DOHH2 (cell line): ENCODE data around the gene SLC17A9.
A peak's percentile ranks its signal among the peaks of the same experiment; 100 is the strongest.

Experiments
- H3F3A ChIP-seq: fragments of 200-600 bp; sonication (generic), shearing (Covaris generic); 2 replicates; pipeline ENCODE4 v1.6.0; 2016; ENCODE audit warnings: antibody characterized with exemption, mild to moderate bottlenecking; ENCODE audit not compliant: control insufficient read depth, insufficient read depth
- H3K27ac ChIP-seq: fragments of 200-600 bp; sonication (generic); 2 replicates; pipeline ENCODE4 v1.5.1; 2014; ENCODE audit warnings: low read depth, mild to moderate bottlenecking, low read length, moderate library complexity
- H3K27me3 ChIP-seq: fragments of 200-600 bp; sonication (generic); 2 replicates; pipeline ENCODE4 v1.6.1; 2014; ENCODE audit warnings: mild to moderate bottlenecking, low read length, mixed read lengths; ENCODE audit not compliant: control insufficient read depth
- H3K36me3 ChIP-seq: fragments of 200-600 bp; sonication (generic); 2 replicates; pipeline ENCODE4 v1.6.1; 2014; ENCODE audit warnings: mild to moderate bottlenecking, low read length, moderate library complexity, mixed read lengths; ENCODE audit not compliant: control insufficient read depth
- H3K4me1 ChIP-seq: fragments of 200-600 bp; sonication (generic); 2 replicates; pipeline ENCODE4 v1.6.1; 2014; ENCODE audit warnings: mild to moderate bottlenecking, low read length, mixed read lengths; ENCODE audit not compliant: control insufficient read depth
- H3K4me2 ChIP-seq: fragments of 200-600 bp; sonication (generic); 2 replicates; pipeline ENCODE4 v1.6.0; 2014; ENCODE audit warnings: mild to moderate bottlenecking, low read length, moderate library complexity
- H3K4me3 ChIP-seq: fragments of 200-600 bp; sonication (generic); 2 replicates; pipeline ENCODE4 v1.5.1; 2014; ENCODE audit warnings: mild to moderate bottlenecking, low read length, mixed read lengths
- H3K79me2 ChIP-seq: fragments of 200-600 bp; sonication (generic); 2 replicates; pipeline ENCODE4 v1.6.1; 2014; ENCODE audit warnings: mild to moderate bottlenecking, low read length, mixed read lengths; ENCODE audit not compliant: control insufficient read depth
- H3K9me2 ChIP-seq: fragments of 200-600 bp; sonication (generic); replicated peaks from 2 replicates; pipeline ENCODE4 v1.6.1; 2014; ENCODE audit warnings: mild to moderate bottlenecking, low read length, mixed read lengths; ENCODE audit not compliant: control insufficient read depth
- H3K9me3 ChIP-seq: fragments of 200-600 bp; sonication (generic); 2 replicates; pipeline ENCODE4 v1.6.1; 2014; ENCODE audit warnings: antibody characterized with exemption, low read length, mixed read lengths; ENCODE audit not compliant: control insufficient read depth, insufficient read depth
- H4K20me1 ChIP-seq: fragments of 200-600 bp; sonication (generic); 2 replicates; pipeline ENCODE4 v1.6.0; 2014; ENCODE audit warnings: low read depth, mild to moderate bottlenecking, antibody characterized with exemption, low read length, moderate library complexity; ENCODE audit not compliant: control insufficient read depth, insufficient read depth
- EZH2phosphoT487 ChIP-seq: fragments of 200-600 bp; sonication (generic); IDR thresholded peaks from 2 replicates; pipeline ENCODE4 v1.6.1; 2017; ENCODE audit warnings: borderline replicate concordance, mild to moderate bottlenecking, antibody characterized with exemption, low read length, moderate library complexity, mixed read lengths
- TF ChIP-seq, protein P1 (sequence below): fragments of 200-600 bp; sonication (generic); IDR thresholded peaks from one replicate; pipeline ENCODE4 v1.5.1; 2014; ENCODE audit warnings: antibody characterized with exemption, mild to moderate bottlenecking, low read depth, low read length; ENCODE audit not compliant: poor library complexity, severe bottlenecking

Gene SLC17A9

DNA sequence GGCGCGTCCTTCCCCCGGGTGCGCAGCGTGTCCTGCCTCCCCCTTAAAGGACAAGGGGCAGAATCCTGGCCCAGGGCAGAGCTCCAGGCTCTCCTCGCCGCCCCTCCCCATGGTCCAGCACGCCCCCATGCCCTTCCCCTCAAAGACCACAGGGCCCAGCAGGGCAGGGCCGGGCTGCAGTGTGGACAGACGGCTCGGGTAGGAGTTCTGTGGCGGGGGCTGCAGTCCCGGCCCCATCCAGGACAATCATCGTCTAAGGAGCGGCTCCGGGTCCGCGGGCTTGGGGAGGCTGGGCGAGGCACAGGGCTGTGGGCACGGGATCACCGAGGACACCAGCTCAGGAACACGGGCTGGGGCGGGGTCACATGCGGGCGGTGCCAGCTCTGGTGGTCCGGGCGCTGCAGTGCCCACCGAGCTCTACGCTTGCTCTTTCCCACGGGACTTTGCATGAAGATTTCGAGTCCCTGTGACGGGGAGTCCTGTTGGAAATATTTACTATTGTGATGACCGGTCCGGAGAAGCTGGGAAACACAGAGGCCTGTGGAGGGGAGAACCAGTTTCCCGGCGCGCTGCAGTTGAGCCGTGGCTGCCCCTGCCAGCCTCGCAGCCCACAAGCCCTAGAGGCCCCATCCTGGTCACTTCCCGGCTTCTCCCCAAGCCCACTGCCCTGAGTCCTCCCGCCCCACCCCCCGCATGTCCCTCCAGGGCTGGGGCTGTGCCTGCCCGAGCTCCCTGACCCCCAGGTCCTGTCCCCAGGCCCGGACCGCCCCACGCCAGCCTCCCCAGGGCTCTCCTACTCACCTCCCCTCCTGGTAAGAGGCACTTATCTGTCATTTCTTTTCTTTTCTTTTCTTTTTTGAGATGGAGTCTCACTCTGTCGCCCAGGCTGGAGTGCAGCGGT is 20.6 kb downstream of the SLC17A9 start:
- Histone ChIP-seq H3K27me3 (peaks cover 39% of the 10 kb centered on the region), H3K36me3 (no peaks in the 10 kb centered on the region), H3K9me3 (no peaks in the 10 kb centered on the region), H3K9me2 (no peaks in the 10 kb centered on the region), H3K4me3 (peak overlapping the region; percentile 38; the same call in 1 of the 2 replicates), H3F3A (0 out of 2 replicates have a peak, but pooled peaks cover 3% of the 10 kb centered on the region), H3K79me2 (no peaks in the 10 kb centered on the region), H4K20me1 (no peaks in the 10 kb centered on the region; the same call in 1 of the 2 replicates), H3K27ac (no peak overlapping the region), H3K4me2 (peak overlapping the region; percentile 61), H3K4me1 (peaks cover 36% of the 10 kb centered on the region)
- no peak for TF ChIP-seq EZH2phosphoT487
- TF ChIP-seq, protein P1, sequence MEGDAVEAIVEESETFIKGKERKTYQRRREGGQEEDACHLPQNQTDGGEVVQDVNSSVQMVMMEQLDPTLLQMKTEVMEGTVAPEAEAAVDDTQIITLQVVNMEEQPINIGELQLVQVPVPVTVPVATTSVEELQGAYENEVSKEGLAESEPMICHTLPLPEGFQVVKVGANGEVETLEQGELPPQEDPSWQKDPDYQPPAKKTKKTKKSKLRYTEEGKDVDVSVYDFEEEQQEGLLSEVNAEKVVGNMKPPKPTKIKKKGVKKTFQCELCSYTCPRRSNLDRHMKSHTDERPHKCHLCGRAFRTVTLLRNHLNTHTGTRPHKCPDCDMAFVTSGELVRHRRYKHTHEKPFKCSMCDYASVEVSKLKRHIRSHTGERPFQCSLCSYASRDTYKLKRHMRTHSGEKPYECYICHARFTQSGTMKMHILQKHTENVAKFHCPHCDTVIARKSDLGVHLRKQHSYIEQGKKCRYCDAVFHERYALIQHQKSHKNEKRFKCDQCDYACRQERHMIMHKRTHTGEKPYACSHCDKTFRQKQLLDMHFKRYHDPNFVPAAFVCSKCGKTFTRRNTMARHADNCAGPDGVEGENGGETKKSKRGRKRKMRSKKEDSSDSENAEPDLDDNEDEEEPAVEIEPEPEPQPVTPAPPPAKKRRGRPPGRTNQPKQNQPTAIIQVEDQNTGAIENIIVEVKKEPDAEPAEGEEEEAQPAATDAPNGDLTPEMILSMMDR: no peak

DNA sequence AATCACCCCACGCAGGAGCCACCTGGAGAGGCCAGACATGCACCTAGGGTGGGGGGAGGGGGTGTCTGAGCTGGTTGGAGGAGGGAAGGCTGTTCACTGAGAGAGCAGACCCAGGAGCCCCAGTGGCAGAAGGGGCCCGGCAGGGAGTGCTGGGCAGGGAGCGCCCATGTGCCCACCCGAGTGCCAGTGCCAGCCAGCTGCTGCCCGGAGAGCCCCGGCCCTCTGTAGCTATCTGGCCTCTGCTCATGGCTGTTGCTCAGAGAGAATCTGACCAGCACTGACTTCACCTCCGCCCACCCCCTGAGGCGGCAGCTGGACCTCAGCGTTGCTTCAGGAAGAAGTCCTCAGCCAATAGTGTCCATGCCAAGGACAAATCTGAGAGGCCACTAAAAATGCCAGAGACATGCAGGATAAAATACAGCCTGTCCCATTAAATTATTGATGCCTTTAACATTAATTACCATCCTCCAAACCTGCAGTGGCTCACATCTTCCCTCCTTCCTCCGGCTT is 22.8 kb downstream of the SLC17A9 start:
- Histone ChIP-seq H3K27me3 (peaks cover 56% of the 10 kb centered on the region), H3K4me1 (peaks cover 58% of the 10 kb centered on the region), H3K36me3 (no peaks in the 10 kb centered on the region), H3K9me2 (no peaks in the 10 kb centered on the region), H3K9me3 (no peaks in the 10 kb centered on the region), H3K4me2 (no peak overlapping the region), H3F3A (no peaks in the 10 kb centered on the region), H3K4me3 (no peak overlapping the region), H3K27ac (no peak overlapping the region), H3K79me2 (no peaks in the 10 kb centered on the region), H4K20me1 (no peaks in the 10 kb centered on the region; the same call in 1 of the 2 replicates)
- TF ChIP-seq, protein P1: no peak
- TF ChIP-seq EZH2phosphoT487: no peak

GRCh38 chr20:62975812-62976508 is 23.5 kb downstream of the SLC17A9 start:
- no peaks in the 10 kb centered on the region for H3K36me3 ChIP-seq
- H3K4me2 ChIP-seq: no peak overlapping the region
- no peak overlapping the region for H3K4me3 ChIP-seq
- no peak for TF ChIP-seq EZH2phosphoT487
- TF ChIP-seq, protein P1: no peak
- no peak overlapping the region for H3K27ac ChIP-seq
- H3K9me2 ChIP-seq: no peaks in the 10 kb centered on the region
- no peaks in the 10 kb centered on the region for H3K9me3 ChIP-seq
- H4K20me1 ChIP-seq: no peaks in the 10 kb centered on the region; the same call in 1 of the 2 replicates
- peaks cover 63% of the 10 kb centered on the region for H3K27me3 ChIP-seq
- H3F3A ChIP-seq: no peaks in the 10 kb centered on the region
- H3K4me1 ChIP-seq: peaks cover 64% of the 10 kb centered on the region
- H3K79me2 ChIP-seq: no peaks in the 10 kb centered on the region
